IPS DF 4.7 (cell line): ENCODE measurements around the gene SIRPB2.
"Not testable (repeated sequence)": the region's sequence is repeated elsewhere in the genome, so short reads cannot be mapped to it uniquely, and the experiment has no call there.

ENCODE experiments used
- DNase-seq: peaks from one replicate; pipeline ENCODE4 v3.0.0-alpha.2; 2013; ENCODE audit warnings: low spot score; ENCODE audit errors: extremely low read depth

The SIRPB2 gene

DNA sequence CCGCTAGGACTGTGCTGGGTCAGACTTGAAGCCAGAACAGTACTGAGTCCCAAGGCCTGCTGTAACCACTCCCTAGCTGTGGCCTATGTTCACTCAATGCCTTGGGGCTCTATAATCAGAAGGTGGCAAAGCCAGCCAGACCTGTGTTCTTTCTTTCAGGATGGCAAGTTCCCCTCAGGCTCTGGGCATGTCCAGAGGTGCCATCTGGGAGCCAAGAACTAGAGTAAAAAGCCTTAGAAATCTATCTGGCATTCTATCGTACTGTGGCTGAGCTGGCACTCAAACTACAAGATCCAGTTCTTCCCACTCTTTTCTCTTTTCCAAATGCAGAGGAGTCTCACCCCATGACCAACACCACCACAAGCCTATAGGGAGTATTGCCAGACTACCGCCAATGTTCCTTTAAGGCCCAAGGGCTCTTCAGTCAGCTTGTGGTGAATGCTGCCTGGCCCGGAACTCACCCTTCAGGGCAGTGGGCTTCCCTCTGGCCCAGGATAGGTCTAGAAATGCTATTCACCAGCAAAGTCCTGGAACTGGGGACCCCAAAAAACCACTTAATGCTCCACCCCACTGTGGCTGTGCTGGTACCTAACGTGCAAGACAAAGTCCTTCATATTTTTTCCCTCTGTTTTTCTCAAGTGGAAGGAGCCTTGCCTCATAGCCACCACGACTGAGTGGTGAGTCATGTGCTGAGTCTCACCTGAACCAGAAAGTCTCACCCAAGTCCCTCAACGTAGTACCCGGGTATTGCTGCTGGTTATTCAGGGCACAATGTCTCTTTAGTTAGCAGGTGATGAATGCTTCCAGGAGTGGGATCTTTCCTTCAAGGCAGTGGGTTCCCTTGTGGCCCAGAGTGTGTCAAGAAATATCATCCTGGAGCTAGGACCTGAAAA lies 8.6 kb upstream of the SIRPB2 start:
- DNase-seq, result no peak

DNA sequence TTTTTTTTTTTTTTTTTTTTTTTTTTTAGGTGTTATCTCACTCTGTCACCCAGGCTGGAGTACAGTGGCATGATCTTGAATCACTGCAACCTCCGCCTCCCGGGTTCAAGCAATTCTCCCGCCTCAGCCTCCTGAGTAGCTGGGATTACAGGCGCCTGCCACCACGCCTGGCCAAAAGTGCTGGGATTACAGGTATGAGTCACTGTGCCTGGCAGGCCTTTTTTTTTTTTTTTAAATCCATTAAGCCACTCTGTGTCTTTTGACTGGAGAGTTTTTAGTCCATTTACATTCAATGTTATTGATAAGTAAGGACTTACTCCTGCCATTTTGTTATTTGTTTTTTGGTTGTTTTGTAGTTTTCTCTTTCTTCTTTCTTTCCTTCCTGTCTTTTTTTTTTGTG lies 6.2 kb upstream of the SIRPB2 start:
- DNase-seq, result not testable (repeated sequence)

DNA sequence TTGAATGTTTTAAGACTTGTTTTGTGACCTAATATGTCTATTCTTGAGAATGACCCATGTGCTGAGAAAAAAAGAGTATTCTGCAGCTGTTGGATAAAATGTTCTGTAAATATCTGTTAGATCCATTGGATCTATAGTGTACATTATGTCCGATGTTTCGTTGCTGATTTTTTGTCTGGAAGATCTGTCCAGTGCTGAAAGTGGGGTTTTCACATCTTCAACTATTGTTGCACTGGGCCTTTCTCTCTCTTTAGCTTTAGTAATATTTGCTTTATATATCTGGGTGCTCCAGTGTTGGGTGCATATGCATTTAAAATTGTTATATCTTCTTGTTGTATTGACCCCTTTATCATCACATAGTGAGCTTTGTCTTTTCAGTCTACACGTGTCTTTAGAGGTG lies 5.7 kb upstream of the SIRPB2 start:
- no peak for DNase-seq

DNA sequence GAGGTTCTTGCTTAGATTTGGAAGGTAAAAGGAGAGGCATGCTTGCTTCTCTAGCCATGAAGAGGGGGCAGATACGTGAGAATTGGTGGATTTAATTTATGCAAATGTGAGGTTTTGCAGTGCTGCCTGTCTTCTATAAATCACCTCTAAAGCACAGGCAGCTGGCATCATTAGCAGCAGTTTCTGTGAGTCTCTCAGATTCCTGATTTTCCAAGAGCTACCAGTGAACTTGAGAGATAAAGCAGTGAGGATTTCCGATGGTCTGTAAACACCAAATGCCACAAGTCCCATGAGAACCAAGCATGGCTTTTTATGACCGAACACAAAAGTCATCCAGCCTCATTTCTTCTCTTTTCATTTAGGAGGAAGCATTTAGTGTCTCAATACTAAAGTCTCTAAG lies 3.2 kb upstream of the SIRPB2 start:
- no peak for DNase-seq

DNA sequence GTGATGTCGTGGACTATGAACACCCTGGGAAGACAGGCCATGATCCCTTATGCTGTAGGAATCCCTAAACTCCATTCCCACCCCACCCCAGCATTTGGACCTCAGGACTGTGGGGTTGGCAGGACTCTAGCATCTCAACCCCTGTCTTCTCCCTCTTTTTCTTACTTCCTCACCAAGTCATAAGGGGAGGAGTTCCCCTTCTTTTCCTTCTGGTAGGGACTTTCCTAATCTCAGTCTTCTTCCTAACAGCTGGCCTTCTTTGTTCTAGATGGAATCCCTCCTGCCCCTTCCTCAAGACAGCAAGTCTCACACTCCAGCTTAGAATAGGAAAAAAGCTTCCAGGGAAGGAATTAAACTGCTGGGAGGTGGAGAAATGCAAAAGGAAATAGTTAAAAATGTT lies 2.3 kb upstream of the SIRPB2 start:
- no peak for DNase-seq

DNA sequence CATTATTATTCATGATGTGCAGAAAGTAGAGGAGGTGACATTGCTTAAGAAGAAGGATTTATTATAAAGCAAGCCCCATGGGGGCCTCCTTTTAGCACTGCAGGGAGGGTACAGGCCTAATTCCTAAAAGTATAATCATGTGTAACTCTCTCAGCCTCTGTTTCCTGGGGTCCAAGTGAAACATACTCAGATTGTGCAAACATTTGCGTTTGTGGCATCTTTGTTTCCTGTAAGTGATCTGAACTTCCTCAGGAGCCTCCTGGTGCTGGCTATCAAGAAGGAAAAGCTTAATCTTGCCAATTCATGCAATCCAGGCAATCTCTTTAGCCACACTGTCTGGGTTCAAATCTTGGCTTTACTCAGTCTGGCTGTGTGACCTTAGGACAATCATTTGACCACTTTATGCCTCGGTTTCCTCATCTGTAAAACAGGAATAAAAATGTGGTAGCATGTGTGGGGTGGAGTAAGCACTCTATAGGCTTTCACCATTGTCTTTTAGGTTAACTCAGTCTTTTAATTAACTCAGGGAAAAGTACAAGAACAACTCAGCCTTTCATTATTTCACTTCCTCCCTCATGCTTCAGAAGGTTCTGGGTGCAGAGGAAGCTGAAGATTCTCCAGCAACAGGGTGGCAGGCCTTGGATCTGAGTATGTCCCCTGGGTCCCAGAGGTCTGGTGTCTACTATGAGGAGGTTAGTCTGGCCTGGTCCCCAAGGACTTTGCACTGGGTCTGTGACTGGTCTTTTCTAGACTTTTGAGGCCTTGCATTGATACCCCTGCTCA lies 831 bp upstream of the SIRPB2 start:
- DNase-seq, result no peak

DNA sequence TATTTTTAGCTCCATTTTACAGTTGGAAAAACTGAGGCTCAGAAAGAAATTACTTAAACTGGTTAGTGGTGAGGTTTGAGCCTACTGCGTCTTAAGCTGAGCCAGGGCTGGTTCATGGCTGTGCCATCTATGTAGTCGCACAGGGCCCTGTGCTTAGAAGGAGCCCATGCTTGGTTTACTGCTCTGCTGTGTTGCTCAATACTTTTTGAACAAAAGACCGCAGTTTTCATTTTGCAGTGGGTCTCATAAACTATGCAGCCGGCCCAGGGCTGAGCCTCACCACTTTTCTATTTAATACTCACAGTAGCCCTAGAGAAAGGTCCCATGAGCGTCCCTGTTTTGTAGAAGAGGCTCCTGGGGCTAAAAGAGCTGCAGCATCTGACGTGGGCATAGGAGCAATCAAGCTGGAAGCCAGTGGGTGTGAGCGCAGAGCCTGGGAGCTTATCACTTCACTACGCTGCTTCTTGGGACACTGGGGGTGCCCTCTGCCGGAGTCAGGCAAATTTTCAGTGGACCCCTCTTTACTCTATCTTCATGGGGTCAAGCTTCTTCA lies 501 bp downstream of the SIRPB2 start:
- DNase-seq, result no peak

DNA sequence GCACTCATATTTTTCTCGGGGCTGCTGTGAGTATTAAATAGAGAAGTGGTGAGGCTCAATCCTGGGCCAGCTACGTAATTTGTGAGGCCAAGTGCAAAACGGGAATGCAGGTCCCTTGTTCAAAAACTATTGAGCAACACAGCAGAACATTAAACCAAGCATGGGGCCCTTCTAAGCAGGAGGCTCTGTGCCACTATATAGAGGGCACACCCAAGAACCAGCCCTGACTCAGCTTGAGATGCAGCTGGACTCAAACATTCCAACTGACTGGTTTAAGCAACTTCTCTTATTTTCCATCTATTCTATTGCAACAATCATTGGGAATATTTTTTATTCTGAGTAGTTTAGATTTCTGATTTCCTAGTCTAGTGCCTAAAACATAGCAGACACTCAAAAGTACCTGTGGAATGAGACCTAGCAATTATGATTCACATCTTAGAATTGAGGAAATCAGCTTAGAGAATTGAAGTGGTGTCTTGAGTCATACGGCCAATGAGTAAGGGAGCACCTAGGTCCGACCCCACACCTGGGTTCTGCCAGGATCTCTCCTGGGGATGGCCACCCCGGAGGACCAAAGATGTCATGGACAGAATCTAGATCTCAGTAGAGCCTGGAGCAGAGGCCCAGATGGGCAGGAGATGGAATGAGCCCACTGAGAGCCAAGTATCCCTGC lies 1.3 kb downstream of the SIRPB2 start:
- DNase-seq, result no peak

DNA sequence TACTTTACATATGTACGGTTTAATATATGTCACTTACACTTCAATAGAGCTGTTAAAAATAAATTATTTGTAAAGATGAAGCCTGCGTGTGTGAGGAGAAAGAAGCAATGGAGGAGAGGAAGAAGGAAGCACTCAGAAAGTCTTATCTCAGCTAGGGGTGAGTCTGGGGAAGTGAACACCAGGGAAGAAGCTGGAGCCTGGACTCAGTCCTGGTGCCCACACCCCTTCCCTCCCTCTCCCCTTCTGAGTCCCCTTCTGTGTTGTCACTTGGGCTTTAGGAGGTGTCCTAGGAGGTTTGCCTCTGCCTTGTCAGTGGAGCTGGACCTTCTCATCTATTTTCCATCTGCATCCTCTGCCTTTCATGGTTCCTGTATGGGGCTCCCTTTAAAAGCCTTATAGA lies 1.9 kb downstream of the SIRPB2 start:
- DNase-seq, result no peak

DNA sequence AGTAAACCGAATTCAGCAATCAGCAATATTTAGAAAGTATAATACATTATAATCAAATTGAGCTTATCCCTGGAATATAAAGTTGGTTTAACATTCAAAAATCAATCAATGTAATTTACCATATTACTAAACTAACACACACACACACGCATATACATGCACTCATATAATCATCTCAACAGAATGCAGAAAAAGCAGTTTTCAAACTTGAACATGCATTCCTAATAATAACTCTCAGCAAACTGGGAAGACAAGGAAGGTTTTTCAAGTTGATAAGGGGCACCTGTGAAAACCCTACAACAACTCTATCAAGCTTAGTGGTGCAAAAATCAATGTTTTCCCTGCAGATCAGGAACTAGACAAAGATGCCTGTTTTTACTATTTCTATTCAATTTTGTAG lies 4.7 kb downstream of the SIRPB2 start:
- no peak for DNase-seq

DNA sequence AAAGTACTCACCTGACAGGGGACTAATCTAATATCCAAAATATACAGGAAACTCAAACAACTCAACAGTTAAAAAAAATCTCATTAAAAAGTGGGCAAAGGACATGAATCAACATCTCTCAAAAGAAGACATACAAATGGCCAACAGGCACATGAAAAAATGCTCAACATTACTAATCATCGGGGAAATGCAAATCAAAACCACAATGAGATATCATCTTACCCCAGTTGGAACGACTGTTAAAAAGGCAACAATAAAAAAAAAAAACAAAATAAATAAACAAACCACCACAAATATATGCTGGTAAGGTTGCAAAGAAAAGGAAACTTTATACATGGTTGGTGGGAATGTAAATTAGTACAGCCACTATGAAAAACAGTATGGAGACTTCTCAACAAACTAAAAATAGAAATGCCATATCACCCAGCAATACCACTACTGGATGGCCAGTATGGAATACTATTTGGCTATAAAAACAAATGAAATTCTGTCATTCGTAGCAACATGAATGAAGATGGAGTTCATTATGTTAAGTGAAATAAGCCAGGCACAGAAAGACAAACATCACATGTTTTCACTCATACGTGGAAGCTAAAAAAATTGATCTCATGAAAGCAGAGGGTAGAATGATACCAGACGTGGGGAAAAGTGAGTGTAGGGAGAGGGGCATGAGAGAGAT lies 6.6 kb downstream of the SIRPB2 start:
- no peak for DNase-seq

DNA sequence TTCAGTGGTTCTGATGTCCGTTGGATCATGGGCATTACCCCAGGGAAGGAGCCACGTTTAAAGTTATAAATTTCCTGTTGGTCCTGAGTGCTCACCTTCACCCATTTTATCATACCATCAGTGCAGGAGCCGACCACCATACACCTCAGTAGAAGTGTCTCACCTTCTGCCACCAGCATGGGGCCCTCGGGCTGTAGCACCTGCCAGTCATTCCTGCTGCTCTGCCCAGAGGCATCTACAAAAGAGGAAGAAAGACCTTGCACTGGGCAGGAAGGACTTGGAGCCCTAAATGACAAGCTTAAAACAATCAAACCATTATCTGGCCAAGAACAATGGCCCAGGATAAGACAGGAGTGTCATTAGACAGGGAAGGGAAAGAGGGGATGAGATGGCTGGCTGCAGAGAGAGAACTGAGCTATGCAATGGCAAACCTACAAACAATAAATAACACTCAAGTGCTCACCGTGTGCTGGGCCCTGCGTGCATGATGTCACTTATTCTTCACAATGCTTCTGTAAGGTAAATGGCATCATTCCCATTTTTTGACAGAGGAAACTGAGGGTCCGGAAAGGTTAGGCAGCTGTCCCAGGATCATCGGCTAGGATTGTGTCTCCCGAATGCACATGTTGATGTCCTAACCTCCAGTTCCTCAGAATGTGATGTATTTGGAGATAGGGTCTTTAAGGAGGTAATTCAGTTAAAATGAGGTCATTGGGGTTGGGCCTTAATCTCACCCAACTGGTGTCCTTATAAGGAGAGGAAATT lies 11.2 kb downstream of the SIRPB2 start:
- DNase-seq, result no peak

DNA sequence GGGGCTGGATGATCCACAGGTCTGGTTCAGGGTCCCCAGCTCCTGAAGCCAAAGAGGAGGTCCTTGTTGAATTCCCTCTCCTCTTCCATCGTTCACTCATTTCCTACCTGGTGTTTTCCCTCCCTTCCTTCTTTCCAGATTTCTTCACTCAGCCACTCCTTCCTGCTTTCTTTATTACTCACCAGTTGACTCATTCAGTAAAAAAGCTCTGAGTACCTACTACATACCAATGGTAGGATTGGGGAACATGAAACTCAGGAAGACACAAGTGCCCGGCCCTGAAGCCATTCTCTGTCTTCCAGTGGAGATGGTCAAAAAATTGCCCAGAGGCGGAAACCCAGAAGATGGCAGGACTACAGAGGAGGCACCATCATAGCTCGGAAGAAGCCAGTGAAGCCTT lies 12.7 kb downstream of the SIRPB2 start:
- DNase-seq, result no peak

DNA sequence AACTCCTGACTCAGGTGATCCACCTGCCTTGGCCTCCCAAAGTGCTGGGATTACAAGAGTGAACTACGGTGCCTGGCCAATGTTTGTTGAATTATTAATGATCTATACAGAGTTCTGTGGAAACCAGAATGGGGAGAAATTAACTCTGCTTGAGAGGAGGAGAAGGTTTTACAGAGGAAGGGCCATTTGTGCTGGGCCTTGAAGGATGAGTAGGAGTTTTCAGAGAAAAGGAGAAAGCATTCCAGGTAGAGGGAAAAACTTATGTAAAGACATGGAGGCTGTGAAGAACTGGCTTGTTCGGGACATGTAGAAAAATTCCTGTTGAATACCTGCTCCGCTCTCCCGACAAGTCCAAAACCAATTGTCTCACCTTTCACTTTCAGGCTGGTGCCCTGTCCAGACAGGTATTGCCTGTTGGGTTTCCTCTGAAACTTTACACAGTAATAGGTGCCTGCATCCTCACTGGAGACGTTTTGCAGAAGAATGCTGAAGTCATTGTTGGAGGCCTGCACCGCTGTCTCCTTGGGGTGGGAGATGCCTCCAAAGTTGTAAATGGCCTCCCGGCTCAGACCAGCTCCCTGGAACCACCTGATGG lies 13.2 kb downstream of the SIRPB2 start:
- no peak for DNase-seq

DNA sequence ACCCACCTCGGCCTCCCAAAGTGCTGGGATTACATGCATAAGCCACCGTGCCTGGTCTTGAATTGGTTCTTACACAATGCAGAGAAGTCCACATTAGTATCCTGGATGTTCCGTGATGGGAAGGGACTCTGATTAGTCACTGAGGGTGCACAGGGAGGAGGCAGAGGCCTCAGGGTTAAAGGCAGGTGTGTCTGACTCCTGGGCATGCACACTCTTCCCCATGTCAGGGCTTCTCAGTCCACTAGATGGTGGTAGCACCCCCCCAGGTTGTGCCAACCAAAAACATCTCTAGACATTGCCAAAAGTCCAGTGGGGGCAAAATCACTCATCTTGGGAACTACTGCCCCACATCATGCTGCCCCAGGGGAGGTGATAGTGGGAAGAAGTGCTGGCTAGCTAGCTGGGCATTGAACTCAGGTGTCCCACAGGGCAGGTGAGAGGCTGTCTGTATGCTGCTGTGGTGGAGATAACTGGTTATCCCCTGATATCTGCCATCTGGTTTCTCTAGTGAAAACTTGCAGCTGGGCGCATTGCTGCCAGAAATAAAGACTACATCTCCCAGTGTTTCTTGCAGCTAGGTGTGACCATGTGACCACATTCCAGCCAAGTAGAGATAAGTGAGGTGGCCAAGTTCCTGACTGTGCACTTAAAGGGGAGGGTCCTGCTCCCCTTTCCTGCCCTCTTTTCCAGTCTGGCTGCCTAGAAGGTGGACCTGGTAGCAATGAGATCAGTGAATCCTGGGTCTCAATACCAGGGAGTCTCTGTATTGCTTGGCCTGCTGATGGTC lies 16.2 kb downstream of the SIRPB2 start:
- no peak for DNase-seq

DNA sequence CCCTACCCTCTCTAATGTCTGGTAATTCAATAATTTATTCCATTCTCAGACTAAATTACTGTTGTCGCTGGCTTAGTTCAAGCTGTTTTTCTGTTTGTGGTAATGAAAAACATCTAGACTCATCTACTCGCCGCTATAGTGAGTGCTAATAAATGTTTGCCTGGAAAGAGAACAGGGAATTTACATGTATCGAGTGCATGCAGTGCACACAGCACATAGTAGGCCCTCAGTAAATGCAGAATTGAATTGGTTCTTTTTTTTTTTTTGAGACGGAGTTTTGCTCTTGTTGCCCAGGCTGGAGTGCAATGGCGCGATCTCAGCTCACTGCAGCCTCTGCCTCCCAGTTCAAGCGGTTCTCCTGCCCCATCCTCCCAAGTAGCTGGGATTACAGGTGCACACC lies 16.9 kb downstream of the SIRPB2 start:
- DNase-seq, result no peak

DNA sequence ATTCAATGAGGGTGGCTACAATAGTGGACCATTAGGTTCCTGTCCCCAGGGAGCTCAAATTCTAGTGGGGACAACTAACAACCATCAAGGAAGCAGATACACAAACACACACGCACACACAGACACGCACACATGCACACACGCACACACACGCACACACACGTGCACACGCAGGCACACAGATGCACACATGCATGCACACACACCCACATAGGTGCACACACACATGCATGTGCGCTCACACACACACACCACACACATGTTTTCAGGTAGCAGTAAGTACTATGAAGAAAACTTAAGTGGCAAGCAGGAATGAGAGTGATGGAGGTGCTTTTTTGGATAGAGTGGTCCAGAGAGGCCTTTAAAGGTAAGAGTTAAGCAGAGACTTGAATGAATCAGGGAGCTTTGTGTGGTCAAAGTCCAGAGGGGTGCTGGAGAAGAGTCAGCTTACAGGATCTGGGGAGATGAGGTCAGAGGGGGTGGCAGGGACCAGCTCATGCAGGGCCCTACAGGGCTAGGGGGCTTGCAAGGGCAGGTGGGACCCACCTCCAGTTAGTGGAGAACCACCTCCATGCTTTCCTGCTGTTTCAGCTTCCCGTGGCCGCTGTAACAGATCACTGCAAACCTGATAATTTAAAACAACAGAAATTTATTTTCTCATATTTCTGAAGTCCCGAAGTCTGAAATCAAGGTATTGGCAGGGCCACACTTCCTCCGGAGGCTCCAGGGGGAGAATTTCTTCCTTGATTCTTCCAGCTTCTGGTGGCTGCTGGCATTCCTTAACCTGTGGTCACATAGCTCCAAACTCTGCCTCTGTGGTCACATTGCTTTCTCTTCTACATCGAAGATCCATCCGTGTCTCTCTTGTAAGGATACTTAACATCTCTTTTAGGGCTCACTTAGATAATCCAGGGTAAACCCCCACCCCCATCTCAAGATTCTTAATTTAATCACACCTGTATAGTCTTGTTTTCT lies 17.7 kb downstream of the SIRPB2 start:
- no peak for DNase-seq

DNA sequence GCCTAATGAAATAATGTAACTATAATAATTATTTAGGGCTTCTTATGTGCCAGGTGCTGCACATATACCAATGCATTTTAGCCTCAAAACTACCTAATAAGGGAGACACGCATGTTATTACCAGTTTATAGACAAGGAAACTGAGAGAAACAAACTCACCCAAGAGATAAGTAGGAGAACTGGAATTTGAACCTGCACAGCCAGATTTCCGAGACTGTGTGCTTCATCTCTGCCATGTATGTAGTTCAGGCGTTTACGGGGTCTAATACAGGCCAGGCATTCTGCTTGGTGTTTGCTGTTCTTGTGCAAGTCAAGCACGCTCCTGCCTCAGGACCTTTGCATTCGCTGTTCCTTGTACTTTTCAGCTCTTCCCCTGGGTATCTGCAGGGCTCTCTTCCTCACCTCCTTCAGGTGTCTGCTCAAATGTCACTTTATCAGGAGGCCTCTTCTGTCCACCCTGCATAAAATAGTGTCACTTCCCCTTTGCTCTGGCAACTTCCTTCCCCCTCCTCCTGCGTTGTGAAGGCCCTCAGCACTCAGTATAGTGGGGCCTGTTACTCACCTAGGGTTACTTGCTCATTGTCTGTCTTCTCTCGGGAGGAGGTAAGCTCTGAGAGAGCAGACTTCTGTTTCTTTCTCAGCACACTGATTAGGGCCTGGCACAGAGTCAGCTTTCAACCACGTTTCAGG lies 18.5 kb downstream of the SIRPB2 start:
- DNase-seq, result no peak
